ENCODE results near the gene RGS6.

RGS6 gene

DNA sequence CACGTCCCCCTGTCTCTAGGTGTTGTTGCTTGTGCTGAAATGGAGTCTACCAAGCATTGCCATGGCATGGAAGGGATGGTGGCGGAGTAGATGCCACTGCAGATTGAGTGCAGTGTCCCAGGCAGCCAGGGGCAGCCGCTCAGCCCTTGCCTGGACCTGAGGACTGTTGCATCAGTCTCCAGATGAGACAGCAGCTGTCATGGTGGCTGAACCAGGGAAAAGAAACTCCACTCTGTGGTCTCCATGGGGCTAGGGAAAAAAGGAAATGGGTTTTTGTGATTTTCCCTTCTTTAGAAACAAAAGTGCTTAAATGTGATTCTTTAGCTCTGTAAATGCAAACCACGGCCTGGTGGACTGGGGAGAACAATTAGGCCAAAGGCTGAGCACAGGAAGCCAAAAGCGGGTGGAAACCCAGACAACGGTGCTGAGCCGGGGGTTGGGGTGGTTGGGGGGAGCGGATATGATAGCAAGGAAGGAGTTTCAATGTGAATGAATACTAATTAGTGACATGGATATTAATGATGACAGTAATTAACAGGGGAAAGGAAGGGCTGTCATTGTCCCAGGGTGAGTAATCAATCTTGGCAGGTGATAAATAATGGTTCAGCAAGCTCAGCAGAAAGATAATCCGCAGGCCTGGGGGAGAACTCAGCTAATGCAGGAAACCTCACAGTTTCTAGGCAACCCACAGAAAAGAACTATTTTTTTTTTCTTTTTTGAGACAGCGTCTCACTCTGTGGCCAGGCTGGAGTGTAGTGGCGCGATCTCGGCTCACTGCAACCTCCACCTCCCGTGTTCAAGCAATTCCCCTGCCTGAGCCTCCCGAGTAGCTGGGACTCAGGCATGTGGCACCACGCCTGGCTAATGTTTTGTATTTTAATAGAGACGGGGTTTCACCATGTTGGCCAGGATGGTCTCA, 519.1 kb downstream of the RGS6 start:
- TF ChIP-seq, protein P1, sequence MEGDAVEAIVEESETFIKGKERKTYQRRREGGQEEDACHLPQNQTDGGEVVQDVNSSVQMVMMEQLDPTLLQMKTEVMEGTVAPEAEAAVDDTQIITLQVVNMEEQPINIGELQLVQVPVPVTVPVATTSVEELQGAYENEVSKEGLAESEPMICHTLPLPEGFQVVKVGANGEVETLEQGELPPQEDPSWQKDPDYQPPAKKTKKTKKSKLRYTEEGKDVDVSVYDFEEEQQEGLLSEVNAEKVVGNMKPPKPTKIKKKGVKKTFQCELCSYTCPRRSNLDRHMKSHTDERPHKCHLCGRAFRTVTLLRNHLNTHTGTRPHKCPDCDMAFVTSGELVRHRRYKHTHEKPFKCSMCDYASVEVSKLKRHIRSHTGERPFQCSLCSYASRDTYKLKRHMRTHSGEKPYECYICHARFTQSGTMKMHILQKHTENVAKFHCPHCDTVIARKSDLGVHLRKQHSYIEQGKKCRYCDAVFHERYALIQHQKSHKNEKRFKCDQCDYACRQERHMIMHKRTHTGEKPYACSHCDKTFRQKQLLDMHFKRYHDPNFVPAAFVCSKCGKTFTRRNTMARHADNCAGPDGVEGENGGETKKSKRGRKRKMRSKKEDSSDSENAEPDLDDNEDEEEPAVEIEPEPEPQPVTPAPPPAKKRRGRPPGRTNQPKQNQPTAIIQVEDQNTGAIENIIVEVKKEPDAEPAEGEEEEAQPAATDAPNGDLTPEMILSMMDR (conservative IDR thresholded peaks at IDR 0.05) = no peak
- TF ChIP-seq ZFX (IDR thresholded peaks at IDR 0.05) = no peak

DNA sequence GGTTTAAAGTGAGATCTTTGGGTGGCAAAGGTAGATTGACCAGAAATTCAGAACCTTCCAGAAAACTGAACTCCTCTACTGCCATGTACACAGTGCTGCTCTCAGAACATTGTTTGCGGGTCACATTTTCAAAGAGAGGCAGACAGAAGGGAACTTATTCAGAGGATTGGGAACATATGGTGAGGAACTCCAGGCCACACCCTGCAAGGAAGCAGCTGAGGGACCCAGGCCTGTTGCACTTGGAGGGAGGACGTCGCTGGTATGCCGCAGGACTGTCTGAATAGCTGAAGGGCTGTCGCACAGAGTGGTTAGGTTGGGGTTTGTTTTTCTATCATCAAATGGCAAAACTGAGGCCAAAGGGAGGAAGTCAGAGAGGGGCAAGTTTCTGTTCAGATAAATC, 520.5 kb downstream of the RGS6 start:
- TF ChIP-seq, protein P1 (conservative IDR thresholded peaks at IDR 0.05) = no peak
- TF ChIP-seq ZFX (IDR thresholded peaks at IDR 0.05) = no peak
- H3K27ac ChIP-seq = no peak overlapping the region

More for the DNA sequence above, 519.1 kb downstream of the RGS6 start:
- no peak overlapping the region for H3K27ac ChIP-seq

DNA sequence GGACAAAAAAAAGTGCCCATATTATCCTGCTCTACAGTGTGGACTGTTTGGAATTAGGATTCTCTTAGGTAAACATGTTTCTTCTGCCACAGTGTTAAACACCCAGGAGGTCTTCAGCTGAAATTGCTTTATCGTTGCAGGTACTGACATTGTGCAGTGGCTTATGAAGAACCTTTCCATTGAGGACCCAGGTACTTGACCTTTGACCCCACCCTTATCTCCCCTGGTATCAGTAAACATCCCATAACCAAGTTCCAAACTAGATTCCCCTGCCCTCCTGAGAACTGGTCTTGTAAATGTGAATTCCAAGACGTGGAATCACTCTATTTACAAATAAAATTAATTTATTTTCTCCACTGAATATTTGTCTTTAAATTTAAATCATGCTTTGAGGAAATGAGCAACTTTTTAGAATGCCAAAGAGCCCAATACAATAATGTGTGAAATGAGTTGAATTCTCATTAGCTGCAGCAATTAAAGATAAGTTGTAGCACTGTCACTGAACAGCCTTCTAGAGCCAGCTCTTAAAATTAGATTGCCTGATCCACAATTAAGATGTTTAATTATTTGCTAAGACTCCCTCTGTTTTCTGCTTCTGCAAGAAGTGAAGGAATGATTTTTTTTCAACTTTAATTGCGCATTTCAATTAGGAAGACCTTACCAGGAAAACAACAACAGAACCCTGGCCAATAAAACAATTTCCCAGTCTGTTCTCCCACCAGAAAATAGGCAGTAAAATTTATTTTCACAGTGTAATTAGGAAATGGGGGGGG, 522.3 kb downstream of the RGS6 start:
- no peak overlapping the region for H3K27ac ChIP-seq
- TF ChIP-seq ZFX (IDR thresholded peaks at IDR 0.05) = no peak
- TF ChIP-seq, protein P1 (conservative IDR thresholded peaks at IDR 0.05) = no peak

- TF ChIP-seq ZFX (IDR thresholded peaks at IDR 0.05) = no peak
- TF ChIP-seq, protein P1 (conservative IDR thresholded peaks at IDR 0.05) = no peak
- no peak overlapping the region for H3K27ac ChIP-seq
Observed at GRCh38 chr14:72457641-72458040, 525.4 kb downstream of the RGS6 start.

DNA sequence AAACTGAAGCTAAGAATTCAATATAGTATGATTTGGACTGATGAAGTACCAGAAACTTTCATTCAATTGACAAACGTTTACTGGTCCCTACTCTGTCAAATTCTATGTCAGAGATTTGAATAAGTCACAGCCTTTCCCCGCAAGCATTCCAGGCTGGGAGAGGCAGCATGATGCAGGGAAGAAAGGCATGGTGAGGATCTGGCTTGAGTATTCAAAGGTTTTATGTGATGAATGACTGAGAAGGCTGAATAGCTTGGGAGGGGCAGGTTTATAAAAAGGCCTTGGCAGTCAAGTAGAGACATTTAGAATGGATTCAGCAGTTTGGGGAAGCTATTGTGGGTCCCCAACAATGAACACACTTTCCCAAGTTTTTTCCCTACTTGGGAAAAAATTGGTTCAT, 529.8 kb downstream of the RGS6 start:
- TF ChIP-seq, protein P1 (conservative IDR thresholded peaks at IDR 0.05) = no peak
- TF ChIP-seq ZFX (IDR thresholded peaks at IDR 0.05) = no peak
- H3K27ac ChIP-seq = no peak overlapping the region

DNA sequence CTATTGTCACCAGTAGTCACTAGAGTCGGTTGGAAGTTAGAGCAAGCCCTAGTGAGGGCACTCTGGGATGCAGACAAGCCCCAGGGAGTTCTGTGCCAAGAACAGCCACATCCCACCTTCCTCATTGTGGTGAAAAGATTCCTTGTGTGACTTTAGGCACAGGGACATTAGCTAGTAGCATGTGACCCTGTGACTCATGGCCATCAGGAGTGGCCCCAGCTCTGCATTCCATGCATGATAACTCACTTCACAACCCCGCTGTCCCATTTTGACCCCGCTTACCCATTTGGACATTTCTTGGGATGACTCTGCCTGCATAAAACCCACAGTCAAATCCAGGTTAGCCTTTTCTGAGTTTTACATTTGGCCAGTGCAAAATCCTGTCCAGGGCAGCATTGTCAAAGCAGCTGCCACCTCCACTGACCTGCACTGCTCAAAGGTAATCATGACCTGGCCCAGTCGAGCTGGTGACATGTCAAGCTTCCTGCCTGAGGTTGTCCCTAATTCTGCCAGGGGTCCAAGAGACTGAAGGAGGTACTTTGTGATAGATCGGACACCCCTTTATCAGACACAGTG, 531.1 kb downstream of the RGS6 start:
- TF ChIP-seq, protein P1 (conservative IDR thresholded peaks at IDR 0.05) = no peak
- no peak for TF ChIP-seq ZFX (IDR thresholded peaks at IDR 0.05)
- H3K27ac ChIP-seq = no peak overlapping the region
